K562 (cell line): ENCODE measurements around the gene THADA. TPM values are rescaled to one million over a fixed set of nuclear protein-coding genes. Genes with fewer than 3 reads are reported as not detected.

ENCODE experiments used
- GTF2B ChIP-seq: IDR thresholded peaks from 2 replicates; pipeline ENCODE4 v1.6.1; 2011; ENCODE audit not compliant: insufficient read length; ENCODE audit errors: extremely low read depth
- GTF3C2 ChIP-seq: IDR thresholded peaks from 3 replicates; pipeline ENCODE4 v1.6.1; 2011; ENCODE audit warnings: borderline replicate concordance, mild to moderate bottlenecking, moderate library complexity; ENCODE audit not compliant: insufficient read length; ENCODE audit errors: extremely low read depth
- KDM2B ChIP-seq: fragments of 250-450 bp; sonication (Bioruptor Pico); IDR thresholded peaks from 2 replicates; pipeline ENCODE4 v1.8.0; 2021; ENCODE audit warnings: mild to moderate bottlenecking, moderate library complexity
- KHSRP ChIP-seq: fragments of 450-650 bp; IDR thresholded peaks from 2 replicates; pipeline ENCODE4 v1.6.1; 2017
- NR4A1 ChIP-seq, 2 experiments: fragments of 250-450 bp in 1 of 2; fragments of 450-650 bp in 1 of 2; sonication (Bioruptor Pico) in 1 of 2; IDR thresholded peaks; 2 replicates each; pipeline versions ENCODE4 v1.4.0 to v1.6.1; 2016 to 2020; ENCODE audit warnings: mild to moderate bottlenecking in 2 of 2, missing compliant biosample characterization in 1 of 2, missing genetic modification characterization in 1 of 2, moderate library complexity in 1 of 2
- RNF219 ChIP-seq: fragments of 250-450 bp; sonication (Bioruptor Pico); IDR thresholded peaks from 2 replicates; pipeline ENCODE4 v1.5.0; 2022; ENCODE audit warnings: mild to moderate bottlenecking
- RREB1 ChIP-seq: fragments of 250-450 bp; sonication (Bioruptor Pico); IDR thresholded peaks from 2 replicates; pipeline ENCODE4 v1.4.0; 2020
- THRA ChIP-seq: fragments of 450-650 bp; IDR thresholded peaks from 2 replicates; pipeline ENCODE4 v1.6.1; 2017; ENCODE audit warnings: mild to moderate bottlenecking, moderate library complexity
- ZNF224 ChIP-seq: sonication (generic); formaldehyde crosslinking; IDR thresholded peaks from 2 replicates; pipeline ENCODE4 v1.8.0; 2022; ENCODE audit warnings: mild to moderate bottlenecking, missing genetic modification reagents
- ZNF507 ChIP-seq: conservative IDR thresholded peaks from 2 replicates; pipeline ENCODE4 v1.6.1; 2017; ENCODE audit warnings: missing genetic modification characterization, missing compliant biosample characterization
- ZNF707 ChIP-seq: fragments of 250-450 bp; sonication (Bioruptor Pico); conservative IDR thresholded peaks from 2 replicates; pipeline ENCODE4 v1.8.0; 2022; ENCODE audit warnings: inconsistent platforms, mild to moderate bottlenecking, moderate library complexity
- ZNF766 ChIP-seq: fragments of 200-800 bp; sonication (Bioruptor generic); conservative IDR thresholded peaks from 2 replicates; pipeline ENCODE4 v1.6.1; 2016; ENCODE audit warnings: missing genetic modification characterization, missing compliant biosample characterization
- polyA plus RNA-seq, 8 experiments: library from polyadenylated mRNA; depleted of rRNA in 4 of 8; stranded (reverse) in 5 of 8; unstranded in 3 of 8; fragments of >200 nt; fragmentation: Nextera tagmentation in 2 of 8; fragmentation: Illumina TruSeq in 1 of 8; extraction: Ambion mirVana in 2 of 8; extraction: Trizol in 1 of 8; gene quantifications; 2 replicates each; pipeline versions ENCODE4 v1.2.1 to v1.2.3, GENCODE V29; 2011 to 2014; ENCODE audit warnings: inconsistent platforms in 1 of 8, missing spikeins in 1 of 8
- total RNA-seq, 7 experiments: library from RNA; depleted of rRNA in 6 of 7; stranded (reverse); fragments of >200 nt in 6 of 7; fragmentation: Illumina TruSeq in 2 of 7; extraction: Trizol in 2 of 7; gene quantifications; 2 replicates each; pipeline versions ENCODE4 v1.2.1 to v1.2.3, GENCODE V29; 2011 to 2021; ENCODE audit warnings: low replicate concordance in 1 of 7

The THADA gene
- total and polyA plus RNA-seq, 9 of the 15 experiments (the other 6 are each of a cell fraction or from before 2014, with no cell fraction given), result 17.8 to 34.7 (median 31.9) TPM

- no peak for TF ChIP-seq RREB1 (CRISPR knock-in tag)
- no peak for TF ChIP-seq GTF3C2
- TF ChIP-seq KHSRP, result no peak
- no peak for TF ChIP-seq GTF2B
- peak; percentile 87 for TF ChIP-seq ZNF766 (CRISPR knock-in tag)
- TF ChIP-seq RNF219 (CRISPR knock-in tag), result no peak
- TF ChIP-seq ZNF507 (tag), result no peak
- TF ChIP-seq NR4A1 (CRISPR knock-in tag; IDR thresholded peaks at IDR 0.05), result no peak; the same call in 1 of the 2 replicates
- peak; percentile 91 for TF ChIP-seq NR4A1 (tag; IDR thresholded peaks at IDR 0.05)
- TF ChIP-seq THRA, result no peak
- TF ChIP-seq KDM2B (CRISPR knock-in tag), result no peak
- TF ChIP-seq ZNF224 (CRISPR knock-in tag), result no peak
- TF ChIP-seq ZNF707 (CRISPR knock-in tag), result no peak
Measured at GRCh38 chr2:43293744-43294695, 301.8 kb downstream of the THADA start (continued).
